Nephron progenitor cell (in vitro differentiated cells): Measurements from ENCODE around the gene UBE2E3.

ENCODE experiments used
- DNase-seq: peaks from one replicate; pipeline ENCODE4 v3.0.0; 2021
- H3K27ac Mint-ChIP-seq: 2 replicates; pipeline ENCODE4 v1.8.0; 2021; ENCODE audit warnings: mild to moderate bottlenecking, moderate library complexity, mixed read lengths
- H3K27me3 Mint-ChIP-seq: 2 replicates; pipeline ENCODE4 v1.8.0; 2021; ENCODE audit warnings: mild to moderate bottlenecking, low read depth, mixed read lengths; ENCODE audit not compliant: poor library complexity
- H3K36me3 Mint-ChIP-seq: 2 replicates; pipeline ENCODE4 v1.8.0; 2021; ENCODE audit warnings: low read depth, mixed read lengths
- H3K4me1 Mint-ChIP-seq: 2 replicates; pipeline ENCODE4 v1.8.0; 2021; ENCODE audit warnings: mixed read lengths
- H3K4me3 Mint-ChIP-seq: 2 replicates; pipeline ENCODE4 v1.8.0; 2021; ENCODE audit warnings: mild to moderate bottlenecking, moderate library complexity, mixed read lengths
- H3K9me3 Mint-ChIP-seq: 2 replicates; pipeline ENCODE4 v1.8.0; 2021; ENCODE audit warnings: mild to moderate bottlenecking, moderate library complexity, mixed read lengths
- TF ChIP-seq, protein P1 (sequence below): fragments of 200-600 bp; sonication (generic); IDR thresholded peaks from 2 replicates; pipeline ENCODE4 v1.5.0; 2021; ENCODE audit warnings: antibody characterized with exemption

UBE2E3 gene

DNA sequence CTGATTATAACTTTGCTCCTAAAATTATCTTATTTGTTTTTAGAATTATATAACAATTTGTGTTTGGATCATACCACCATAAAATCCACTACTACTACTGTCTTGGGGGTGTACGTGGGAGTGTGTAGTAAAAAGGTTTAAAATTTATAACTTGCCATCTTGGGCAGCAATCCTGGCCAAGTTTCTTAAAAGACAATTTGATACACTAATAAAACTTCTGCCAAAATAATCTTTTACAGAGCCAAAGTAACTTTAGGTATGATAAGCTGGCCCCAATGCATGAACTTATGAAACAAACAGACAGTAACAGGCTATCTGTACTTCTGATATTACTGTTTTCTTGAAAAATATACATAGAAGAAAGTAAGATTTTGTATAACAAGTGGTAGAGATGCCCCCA, 11.3 kb upstream of the UBE2E3 start:
- TF ChIP-seq, protein P1, sequence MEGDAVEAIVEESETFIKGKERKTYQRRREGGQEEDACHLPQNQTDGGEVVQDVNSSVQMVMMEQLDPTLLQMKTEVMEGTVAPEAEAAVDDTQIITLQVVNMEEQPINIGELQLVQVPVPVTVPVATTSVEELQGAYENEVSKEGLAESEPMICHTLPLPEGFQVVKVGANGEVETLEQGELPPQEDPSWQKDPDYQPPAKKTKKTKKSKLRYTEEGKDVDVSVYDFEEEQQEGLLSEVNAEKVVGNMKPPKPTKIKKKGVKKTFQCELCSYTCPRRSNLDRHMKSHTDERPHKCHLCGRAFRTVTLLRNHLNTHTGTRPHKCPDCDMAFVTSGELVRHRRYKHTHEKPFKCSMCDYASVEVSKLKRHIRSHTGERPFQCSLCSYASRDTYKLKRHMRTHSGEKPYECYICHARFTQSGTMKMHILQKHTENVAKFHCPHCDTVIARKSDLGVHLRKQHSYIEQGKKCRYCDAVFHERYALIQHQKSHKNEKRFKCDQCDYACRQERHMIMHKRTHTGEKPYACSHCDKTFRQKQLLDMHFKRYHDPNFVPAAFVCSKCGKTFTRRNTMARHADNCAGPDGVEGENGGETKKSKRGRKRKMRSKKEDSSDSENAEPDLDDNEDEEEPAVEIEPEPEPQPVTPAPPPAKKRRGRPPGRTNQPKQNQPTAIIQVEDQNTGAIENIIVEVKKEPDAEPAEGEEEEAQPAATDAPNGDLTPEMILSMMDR: no peak
- no peak for DNase-seq
- H3K4me3 Mint-ChIP-seq: no peak overlapping the region
- peaks cover 4% of the 10 kb centered on the region for H3K27me3 Mint-ChIP-seq
- no peaks in the 10 kb centered on the region for H3K36me3 Mint-ChIP-seq
- no peaks in the 10 kb centered on the region for H3K4me1 Mint-ChIP-seq
- no peaks in the 10 kb centered on the region for H3K9me3 Mint-ChIP-seq
- no peak overlapping the region for H3K27ac Mint-ChIP-seq

DNA sequence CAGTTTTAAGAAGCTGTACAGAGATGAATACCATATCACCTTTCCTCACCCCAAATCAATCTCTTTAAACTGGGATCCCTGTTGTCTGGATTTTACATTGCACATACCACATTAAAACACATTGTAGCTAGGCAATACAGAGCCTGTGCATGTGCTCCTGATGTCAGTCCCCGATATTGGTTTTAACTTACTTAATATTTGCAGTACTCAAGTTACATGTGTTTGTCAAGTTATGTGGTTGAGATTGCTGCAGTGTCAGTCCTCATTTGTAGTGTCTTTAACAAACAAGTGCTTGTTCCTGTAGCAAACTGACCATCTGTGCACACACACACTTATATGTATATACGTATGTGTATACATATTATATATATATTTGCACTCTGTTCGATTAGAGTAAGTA, 10.4 kb upstream of the UBE2E3 start:
- Mint-ChIP-seq H3K27me3 (peaks cover 4% of the 10 kb centered on the region), H3K27ac (no peak overlapping the region), H3K4me3 (no peak overlapping the region), H3K9me3 (no peaks in the 10 kb centered on the region), H3K4me1 (no peaks in the 10 kb centered on the region), H3K36me3 (no peaks in the 10 kb centered on the region)
- TF ChIP-seq, protein P1: no peak
- DNase-seq: no peak

- Mint-ChIP-seq H3K36me3 (no peaks in the 10 kb centered on the region), H3K4me1 (no peaks in the 10 kb centered on the region), H3K27ac (no peak overlapping the region), H3K9me3 (no peaks in the 10 kb centered on the region), H3K4me3 (no peak overlapping the region), H3K27me3 (peaks cover 4% of the 10 kb centered on the region)
- DNase-seq: no peak
- TF ChIP-seq, protein P1: no peak
Measured at GRCh38 chr2:180971811-180972210, 8.6 kb upstream of the UBE2E3 start.

DNA sequence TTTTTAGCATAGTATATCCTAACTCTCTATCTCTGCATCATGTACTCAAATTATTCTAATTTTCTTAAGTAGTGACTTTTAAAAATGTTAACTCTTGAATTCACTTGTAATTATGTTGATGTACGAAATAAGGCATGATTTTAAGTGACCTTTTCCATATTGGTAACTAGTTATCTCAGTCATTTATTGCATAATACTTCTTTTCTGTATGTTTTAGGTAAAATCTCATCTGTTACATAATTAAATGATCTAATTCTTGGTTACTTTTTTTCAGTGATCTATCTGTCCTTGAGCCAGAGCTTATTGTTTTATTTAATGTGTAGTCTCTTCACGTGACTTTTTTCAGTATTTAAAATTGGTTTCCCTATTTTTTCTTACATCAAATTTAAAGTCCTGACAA, 4.8 kb upstream of the UBE2E3 start:
- H3K4me1 Mint-ChIP-seq: peaks cover 11% of the 10 kb centered on the region
- no peak overlapping the region for H3K27ac Mint-ChIP-seq
- no peaks in the 10 kb centered on the region for H3K27me3 Mint-ChIP-seq
- TF ChIP-seq, protein P1: no peak
- no peak overlapping the region for H3K4me3 Mint-ChIP-seq
- no peaks in the 10 kb centered on the region for H3K9me3 Mint-ChIP-seq
- no peak for DNase-seq
- H3K36me3 Mint-ChIP-seq: no peaks in the 10 kb centered on the region

- Mint-ChIP-seq H3K27me3 (no peaks in the 10 kb centered on the region), H3K27ac (peak overlapping the region; percentile 49), H3K4me3 (peak overlapping the region; percentile 82), H3K4me1 (peaks cover 34% of the 10 kb centered on the region), H3K9me3 (no peaks in the 10 kb centered on the region), H3K36me3 (peaks cover 3% of the 10 kb centered on the region)
- no peak for DNase-seq
- TF ChIP-seq, protein P1: no peak
Measured at GRCh38 chr2:180978903-180979748, 1.3 kb upstream of the UBE2E3 start.

DNA sequence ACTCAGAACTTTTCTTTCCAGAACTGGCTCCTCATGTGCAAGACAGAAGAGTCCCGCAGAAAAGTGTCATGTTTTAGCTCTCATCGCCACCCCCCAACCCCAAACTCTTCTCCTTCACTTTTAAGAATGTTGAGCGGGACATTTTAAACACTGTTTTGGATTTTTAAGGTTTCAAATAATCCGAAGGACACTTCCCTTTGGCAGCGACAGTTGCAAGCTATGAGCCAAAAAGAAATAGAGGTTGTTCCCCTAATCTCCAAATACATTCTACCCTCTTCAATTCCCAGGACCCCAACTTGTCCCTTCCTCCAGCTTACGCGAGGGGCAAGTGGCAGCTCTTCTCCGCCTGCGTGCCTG, 678 bp upstream of the UBE2E3 start:
- H3K9me3 Mint-ChIP-seq: no peaks in the 10 kb centered on the region
- peaks cover 40% of the 10 kb centered on the region for H3K4me1 Mint-ChIP-seq
- H3K4me3 Mint-ChIP-seq: peak overlapping the region; percentile 82

More for the DNA sequence above, 678 bp upstream of the UBE2E3 start:
- TF ChIP-seq, protein P1: no peak
- Mint-ChIP-seq H3K27ac (peak overlapping the region; percentile 26), H3K27me3 (no peaks in the 10 kb centered on the region), H3K36me3 (peaks cover 3% of the 10 kb centered on the region)
- DNase-seq: no peak
